Stimulated activated CD8-positive, alpha-beta memory T cell treated with anti-CD3 and anti-CD28 coated beads, Interleukin-2, amount 100 ng/mL, for 1 hour (primary cell): Measurements from ENCODE around the gene GDPD4.

ENCODE experiments used
- DNase-seq, 2 donors: peaks; one replicate each; pipeline ENCODE4 v3.0.0-alpha.2; 2020; ENCODE audit warnings: low read depth in 2 of 2

Gene GDPD4

GRCh38 chr11:77294040-77294439 lies 7.4 kb downstream of the GDPD4 start:
- DNase-seq, result no peak

GRCh38 chr11:77289737-77290136 lies 11.7 kb downstream of the GDPD4 start:
- no peak for DNase-seq

GRCh38 chr11:77287615-77288273 lies 13.7 kb downstream of the GDPD4 start:
- no peak for DNase-seq

- DNase-seq, result no peak
These were observed 14.3 kb downstream of the GDPD4 start for GRCh38 chr11:77287136-77287535.

- DNase-seq, result no peak
These were observed 16.7 kb downstream of the GDPD4 start for GRCh38 chr11:77284476-77285468.

GRCh38 chr11:77283101-77283500 lies 18.4 kb downstream of the GDPD4 start:
- no peak for DNase-seq

GRCh38 chr11:77278595-77279506 lies 22.6 kb downstream of the GDPD4 start:
- DNase-seq, result no peak

- no peak for DNase-seq
These were observed 25.2 kb downstream of the GDPD4 start for GRCh38 chr11:77276271-77276670.

GRCh38 chr11:77270921-77271320 lies 30.6 kb downstream of the GDPD4 start:
- no peak for DNase-seq

GRCh38 chr11:77269484-77270123 lies 31.9 kb downstream of the GDPD4 start:
- DNase-seq, result no peak

GRCh38 chr11:77267962-77268361 lies 33.5 kb downstream of the GDPD4 start:
- no peak for DNase-seq

GRCh38 chr11:77266766-77267165 lies 34.7 kb downstream of the GDPD4 start:
- DNase-seq, result no peak

GRCh38 chr11:77262803-77263202 lies 38.7 kb downstream of the GDPD4 start:
- DNase-seq, result no peak

- no peak for DNase-seq
These were observed 41.8 kb downstream of the GDPD4 start for GRCh38 chr11:77259641-77260040.

- no peak for DNase-seq
These were observed 47.8 kb downstream of the GDPD4 start for GRCh38 chr11:77253690-77254089.

- DNase-seq, result no peak
These were observed 48.8 kb downstream of the GDPD4 start for GRCh38 chr11:77252555-77253270.

GRCh38 chr11:77250881-77251640 lies 50.4 kb downstream of the GDPD4 start:
- DNase-seq, result no peak

GRCh38 chr11:77249427-77249826 lies 52.1 kb downstream of the GDPD4 start:
- no peak for DNase-seq

GRCh38 chr11:77244277-77245027 lies 57.0 kb downstream of the GDPD4 start:
- no peak for DNase-seq
